Measurements from ENCODE around the gene SOCS6.
"Not testable (repeated sequence)": the region's sequence is repeated elsewhere in the genome, so short reads cannot be mapped to it uniquely, and the experiment has no call there.

SOCS6 gene

GRCh38 chr18:70324897-70325296 is 36.1 kb downstream of the SOCS6 start:
- DNase-seq = no peak

DNA sequence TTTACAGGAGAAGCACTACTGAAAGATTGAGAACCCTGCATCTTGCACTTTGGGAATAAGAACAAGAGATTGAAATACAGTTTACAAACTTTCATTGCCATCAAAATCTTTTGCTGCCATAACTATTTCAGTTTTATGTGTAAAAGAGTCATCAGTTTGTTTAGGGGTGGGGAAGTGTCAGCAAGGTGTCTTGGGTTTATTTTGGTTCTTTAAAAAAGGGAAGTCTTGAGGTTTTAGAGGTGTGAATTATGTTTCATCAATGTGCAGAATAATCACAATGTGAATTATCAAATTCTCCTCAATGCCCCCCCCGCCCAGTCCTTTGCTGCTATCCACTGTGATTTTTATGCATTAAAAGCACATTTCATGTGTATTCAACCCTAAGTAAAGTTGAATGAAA is 37.4 kb downstream of the SOCS6 start:
- no peak for DNase-seq

GRCh38 chr18:70328169-70328568 is 39.3 kb downstream of the SOCS6 start:
- DNase-seq = no peak

- no peak for DNase-seq
Observed at GRCh38 chr18:70329071-70329470, 40.2 kb downstream of the SOCS6 start.

- no peak for DNase-seq
Observed at GRCh38 chr18:70330887-70331286, 42.0 kb downstream of the SOCS6 start.

GRCh38 chr18:70331456-70332097 is 42.7 kb downstream of the SOCS6 start:
- no peak for DNase-seq

DNA sequence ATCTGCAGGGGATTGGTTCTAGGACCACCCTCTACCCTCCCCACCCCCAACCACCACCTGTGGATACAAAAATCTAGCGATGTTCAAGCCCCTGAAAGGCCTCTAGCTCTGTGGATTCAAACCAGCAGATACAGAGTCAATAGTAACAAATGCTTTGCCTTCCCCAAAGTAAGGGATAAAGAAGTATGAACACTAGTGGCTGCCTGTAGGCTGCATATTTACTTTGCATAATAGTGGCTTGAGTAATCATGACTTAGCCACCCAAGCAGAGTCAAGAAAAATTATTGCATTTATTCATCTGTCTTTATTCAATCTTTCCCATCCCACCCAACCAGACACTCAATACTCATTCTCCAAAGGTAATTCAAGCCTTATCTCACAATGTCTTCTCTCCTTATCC is 43.8 kb downstream of the SOCS6 start:
- no peak for DNase-seq

DNA sequence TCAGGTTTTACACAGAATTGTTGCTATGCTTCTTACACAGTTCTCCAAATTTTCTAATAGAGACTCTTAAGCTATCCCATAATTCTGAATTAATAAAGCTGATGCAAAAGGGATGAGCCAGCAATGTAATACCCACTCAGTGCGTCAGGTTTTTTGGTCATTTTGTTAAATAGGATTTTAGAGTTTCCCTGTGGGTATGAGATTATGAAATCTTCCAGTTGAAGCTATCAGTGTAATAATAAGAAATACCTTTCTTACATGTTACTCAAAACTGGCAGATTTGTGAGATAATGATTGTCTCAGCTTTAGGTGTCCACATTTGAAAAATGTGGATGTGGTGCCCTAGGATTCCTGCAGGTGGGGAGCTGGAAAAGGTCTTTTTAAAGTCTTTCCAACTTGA is 44.5 kb downstream of the SOCS6 start:
- DNase-seq = no peak

DNA sequence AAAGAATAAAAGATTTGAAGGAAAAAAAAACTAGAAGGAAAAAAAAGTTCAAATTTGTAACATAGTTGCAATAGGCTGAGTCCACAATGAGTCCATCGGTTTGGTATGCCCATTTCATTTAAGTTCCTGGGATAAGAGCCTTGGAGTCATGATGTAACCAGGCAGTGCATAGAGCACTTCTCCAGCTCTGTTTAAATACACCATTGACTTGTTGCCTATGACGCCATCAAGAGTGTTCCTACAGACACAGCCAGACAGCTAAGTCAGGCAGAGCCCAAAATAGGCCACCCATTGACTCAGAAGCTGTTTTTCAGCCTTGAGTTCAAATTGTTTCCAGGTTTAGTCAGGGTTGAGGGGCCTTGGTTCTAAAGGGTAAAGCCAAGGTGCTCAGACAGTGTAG is 44.9 kb downstream of the SOCS6 start:
- DNase-seq = no peak

- no peak for DNase-seq
Observed at GRCh38 chr18:70334264-70334663, 45.4 kb downstream of the SOCS6 start.

GRCh38 chr18:70334728-70335329 is 46.0 kb downstream of the SOCS6 start:
- no peak for DNase-seq

- DNase-seq = no peak
Observed at GRCh38 chr18:70335892-70336726, 47.3 kb downstream of the SOCS6 start.

- no peak for DNase-seq
Observed at GRCh38 chr18:70337139-70337972, 48.5 kb downstream of the SOCS6 start.

- DNase-seq = no peak
Observed at GRCh38 chr18:70338890-70339289, 50.0 kb downstream of the SOCS6 start.

GRCh38 chr18:70339915-70340314 is 51.1 kb downstream of the SOCS6 start:
- DNase-seq = no peak

DNA sequence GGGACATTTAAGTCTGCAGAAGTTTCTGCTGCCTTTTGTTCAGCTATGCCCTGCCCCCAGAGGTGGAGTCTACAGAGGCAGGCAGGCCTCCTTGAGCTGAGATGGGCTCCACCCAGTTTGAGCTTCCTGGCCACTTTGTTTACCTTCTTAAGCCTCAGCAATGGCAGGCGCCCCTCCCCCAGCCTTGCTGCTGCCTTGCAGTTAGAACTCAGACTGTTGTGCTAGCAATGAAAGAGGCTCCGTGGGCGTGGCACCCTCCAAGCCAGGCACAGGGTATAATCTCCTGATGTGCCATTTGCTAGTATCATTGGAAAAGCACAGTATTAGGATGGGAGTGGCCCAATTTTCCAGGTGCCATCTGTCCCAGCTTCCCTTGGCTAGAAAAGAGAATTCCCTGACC is 59.6 kb downstream of the SOCS6 start:
- DNase-seq = not testable (repeated sequence)

GRCh38 chr18:70349316-70349715 is 60.5 kb downstream of the SOCS6 start:
- DNase-seq = no peak

GRCh38 chr18:70354080-70354479 is 65.2 kb downstream of the SOCS6 start:
- no peak for DNase-seq

- DNase-seq = no peak
Observed at GRCh38 chr18:70354771-70355170, 65.9 kb downstream of the SOCS6 start.

DNA sequence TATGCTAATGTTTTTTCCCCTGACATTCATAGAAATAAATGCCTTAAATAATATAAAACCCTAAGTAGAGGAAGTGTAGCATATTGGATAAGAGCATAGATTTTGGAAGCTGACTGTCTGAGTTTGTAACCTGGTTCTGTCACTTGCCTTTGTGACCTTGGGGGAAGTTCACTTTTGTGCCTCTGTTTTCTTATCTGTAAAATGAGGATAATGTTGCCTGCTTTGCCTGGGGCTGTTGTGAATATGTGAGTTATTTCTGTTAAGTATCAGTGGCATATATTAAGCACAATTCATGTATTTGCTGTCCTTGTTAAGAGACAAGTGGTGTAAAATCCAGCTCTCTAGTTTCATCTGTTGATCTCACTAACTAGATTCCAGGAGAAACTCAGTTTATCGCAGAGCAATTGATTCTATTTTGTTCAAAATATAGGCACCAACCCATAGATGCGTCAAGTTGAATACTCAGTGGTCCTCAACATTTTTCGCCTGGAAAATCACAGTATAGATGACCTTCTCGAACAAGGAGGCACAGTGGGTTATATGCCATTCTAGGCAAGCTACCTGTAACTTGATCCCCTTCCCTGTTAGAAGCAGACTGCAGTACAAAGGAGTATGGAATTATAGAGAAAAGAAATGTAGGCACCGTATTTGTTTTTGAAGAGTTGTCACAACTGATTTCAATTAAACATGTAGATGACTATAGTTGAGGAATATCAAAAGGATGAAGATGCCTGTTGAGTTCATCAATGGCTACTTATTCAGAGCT is 67.0 kb downstream of the SOCS6 start:
- DNase-seq = no peak

- not testable (repeated sequence) for DNase-seq
Observed at GRCh38 chr18:70358105-70358406, 69.2 kb downstream of the SOCS6 start.

DNA sequence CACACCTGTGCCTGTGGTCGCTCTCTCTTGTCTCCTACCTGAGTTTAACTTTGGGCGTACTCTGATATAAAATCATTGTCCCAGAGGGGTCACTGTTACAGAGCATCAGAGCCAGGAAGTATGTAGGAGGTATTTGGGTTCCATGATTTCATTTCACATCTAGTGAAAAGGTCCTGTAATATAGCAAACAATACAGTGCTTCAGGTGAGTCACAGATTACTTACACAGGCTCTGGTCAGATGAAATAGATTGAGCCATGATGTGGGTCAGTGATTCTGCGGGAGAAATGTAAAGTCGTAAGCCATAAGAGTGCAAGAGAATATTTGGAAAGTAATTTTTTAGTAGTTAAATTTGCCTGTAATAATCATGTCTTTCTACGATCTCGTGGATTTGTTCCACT is 70.2 kb downstream of the SOCS6 start:
- DNase-seq = no peak

DNA sequence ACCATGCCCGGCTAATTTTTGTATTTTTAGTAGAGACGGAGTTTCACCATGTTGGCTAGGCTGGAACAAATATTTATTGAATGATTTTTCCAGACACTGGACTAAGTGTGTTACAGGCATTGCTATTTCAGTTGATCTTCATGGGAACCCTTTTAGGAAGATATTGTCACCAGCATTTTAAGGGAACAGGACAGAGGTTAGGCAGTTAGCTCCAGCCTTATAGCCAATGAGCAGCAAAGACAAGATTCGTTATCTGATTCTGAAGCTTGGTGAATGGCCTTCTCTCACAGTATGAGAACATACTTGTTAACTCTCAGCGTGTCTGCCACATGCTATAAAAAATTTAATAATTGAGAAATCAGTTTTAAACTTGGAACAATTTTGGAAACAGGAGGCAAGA is 73.4 kb downstream of the SOCS6 start:
- DNase-seq = no peak
